ENCODE results near the gene ENPP5.

ENPP5 gene

DNA sequence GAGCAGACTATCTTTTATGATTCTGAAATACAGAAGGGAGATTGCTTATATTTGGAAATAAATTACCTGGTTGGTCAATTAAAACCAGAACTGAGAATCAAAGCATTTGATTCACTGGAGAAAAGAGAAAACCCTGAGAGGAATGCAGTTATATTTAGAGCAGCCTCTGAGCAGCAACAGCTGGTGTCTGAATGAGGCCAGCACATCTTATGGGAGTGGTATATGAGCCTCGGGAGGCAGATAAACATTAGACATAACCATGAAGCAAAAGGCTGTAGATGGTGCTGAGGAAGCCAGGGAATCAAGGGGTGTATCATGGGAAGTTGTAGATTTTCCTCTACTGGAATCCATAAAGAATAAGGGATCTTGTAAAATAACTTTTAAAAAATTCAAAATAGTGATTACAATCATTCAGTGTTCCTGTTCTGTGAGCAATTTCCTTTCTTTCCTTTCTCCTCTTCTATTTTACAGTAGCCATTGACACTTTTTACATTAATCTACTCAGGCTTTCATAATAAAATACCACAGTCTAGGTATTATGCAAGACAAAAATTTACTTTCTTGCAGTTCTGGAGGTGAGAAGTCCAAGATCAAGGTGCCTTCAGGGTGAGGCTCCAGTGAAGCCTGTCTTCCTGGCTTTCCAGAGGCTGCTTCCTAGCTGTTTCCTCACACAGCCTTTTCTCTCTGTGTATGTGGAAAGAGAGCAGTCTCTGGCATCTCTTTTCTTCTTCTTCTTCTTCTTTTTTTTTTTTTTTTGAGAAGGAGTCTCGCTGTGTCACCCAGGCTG is 32.8 kb upstream of the ENPP5 start:
- Histone ChIP-seq H3K4me2 (ENCODE audit: insufficient read depth, low read length, poor library complexity, severe bottlenecking) (no peak overlapping the region), H3K36me3 (replicated peaks in 1 of 2; ENCODE audit: control insufficient read depth in 2 of 2, insufficient read depth in 2 of 2, low read length in 2 of 2) (no peaks in the 10 kb centered on the region), H3K14ac (ENCODE audit: low read length) (no peak overlapping the region), H3K9me3 (replicated peaks in 1 of 2; ENCODE audit: control insufficient read depth in 2 of 2, insufficient read depth in 1 of 2, low read depth in 1 of 2, low read length in 2 of 2) (peaks cover 0 to 2% of the 10 kb centered on the region in 2 donors), H3K9ac (ENCODE audit: low read depth, low read length, poor library complexity) (no peak overlapping the region), H3K27me3 (ENCODE audit: control insufficient read depth in 3 of 3, insufficient read depth in 3 of 3, low read depth in 1 of 3, low read length in 3 of 3) (no peaks in the 10 kb centered on the region), H2BK15ac (ENCODE audit: low read length) (no peak overlapping the region), H3K27ac (replicated peaks; ENCODE audit: low read length) (no peak overlapping the region), H2BK12ac (ENCODE audit: low read length) (no peak overlapping the region), H3K79me1 (ENCODE audit: low read depth, low read length) (no peaks in the 10 kb centered on the region), H4K91ac (ENCODE audit: low read depth, low read length, poor library complexity) (no peak overlapping the region), H2AFZ (ENCODE audit: low read length) (no peak overlapping the region), H3K4me1 (ENCODE audit: control insufficient read depth in 2 of 2, insufficient read depth in 1 of 2, low read depth in 1 of 2, low read length in 2 of 2) (no peaks in the 10 kb centered on the region), H4K8ac (ENCODE audit: low read depth, low read length) (no peak overlapping the region), H2AK5ac (ENCODE audit: low read depth, low read length) (no peak overlapping the region), H3K4me3 (ENCODE audit: low read length in 2 of 2) (no peak overlapping the region), H3K4ac (ENCODE audit: low read length) (no peak overlapping the region), H3K23ac (ENCODE audit: low read depth, low read length, poor library complexity) (no peak overlapping the region), H2BK5ac (ENCODE audit: low read length) (no peak overlapping the region), H2BK120ac (ENCODE audit: low read depth, low read length) (no peak overlapping the region), H3K18ac (ENCODE audit: low read length) (no peak overlapping the region)
- DNase-seq (ENCODE audit: low spot score), result no peak
- WGBS, 2 donors (ENCODE audit: extremely low coverage in 2 of 2, insufficient read length in 2 of 2, insufficient replicate concordance in 1 of 2), result no CpG with 5 or more reads among the region's 2 CpGs

DNA sequence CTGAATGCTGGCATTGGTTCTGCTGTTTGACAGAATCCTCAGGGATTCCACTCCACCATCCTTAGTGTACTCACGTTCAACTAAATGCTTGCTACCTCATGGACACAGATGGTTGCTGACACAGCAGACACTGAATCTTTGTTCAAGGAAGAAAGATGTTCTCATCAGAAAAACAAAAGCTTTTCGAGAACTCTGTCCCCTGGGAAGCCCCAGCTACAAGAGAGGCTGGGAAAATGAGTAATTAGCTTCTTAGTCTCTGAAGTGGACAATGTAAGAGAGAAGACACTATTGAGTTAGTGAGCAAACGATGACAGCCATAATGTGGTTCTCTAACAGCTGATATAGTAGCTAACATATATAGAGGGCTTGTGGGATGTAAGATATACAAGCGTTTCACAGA is 30.9 kb upstream of the ENPP5 start:
- Histone ChIP-seq H4K91ac (ENCODE audit: low read depth, low read length, poor library complexity) (no peak overlapping the region), H2BK12ac (ENCODE audit: low read length) (no peak overlapping the region), H2BK15ac (ENCODE audit: low read length) (no peak overlapping the region), H3K4me2 (ENCODE audit: insufficient read depth, low read length, poor library complexity, severe bottlenecking) (no peak overlapping the region), H2BK5ac (ENCODE audit: low read length) (no peak overlapping the region), H3K4me1 (ENCODE audit: control insufficient read depth in 2 of 2, insufficient read depth in 1 of 2, low read depth in 1 of 2, low read length in 2 of 2) (no peaks in the 10 kb centered on the region), H3K9ac (ENCODE audit: low read depth, low read length, poor library complexity) (no peak overlapping the region), H3K9me3 (replicated peaks in 1 of 2; ENCODE audit: control insufficient read depth in 2 of 2, insufficient read depth in 1 of 2, low read depth in 1 of 2, low read length in 2 of 2) (peaks cover 0 to 2% of the 10 kb centered on the region in 2 donors), H3K79me1 (ENCODE audit: low read depth, low read length) (no peaks in the 10 kb centered on the region), H2AFZ (ENCODE audit: low read length) (no peak overlapping the region), H3K23ac (ENCODE audit: low read depth, low read length, poor library complexity) (no peak overlapping the region), H3K14ac (ENCODE audit: low read length) (no peak overlapping the region), H2BK120ac (ENCODE audit: low read depth, low read length) (no peak overlapping the region), H3K27me3 (ENCODE audit: control insufficient read depth in 3 of 3, insufficient read depth in 3 of 3, low read depth in 1 of 3, low read length in 3 of 3) (no peaks in the 10 kb centered on the region), H3K27ac (replicated peaks; ENCODE audit: low read length) (no peak overlapping the region), H2AK5ac (ENCODE audit: low read depth, low read length) (no peak overlapping the region), H4K8ac (ENCODE audit: low read depth, low read length) (no peak overlapping the region), H3K18ac (ENCODE audit: low read length) (no peak overlapping the region), H3K4me3 (ENCODE audit: low read length in 2 of 2) (no peak overlapping the region), H3K36me3 (replicated peaks in 1 of 2; ENCODE audit: control insufficient read depth in 2 of 2, insufficient read depth in 2 of 2, low read length in 2 of 2) (no peaks in the 10 kb centered on the region), H3K4ac (ENCODE audit: low read length) (no peak overlapping the region)
- DNase-seq (ENCODE audit: low spot score), result no peak
- WGBS, 2 donors (ENCODE audit: extremely low coverage in 2 of 2, insufficient read length in 2 of 2, insufficient replicate concordance in 1 of 2), result no CpG with 5 or more reads among the region's 4 CpGs

DNA sequence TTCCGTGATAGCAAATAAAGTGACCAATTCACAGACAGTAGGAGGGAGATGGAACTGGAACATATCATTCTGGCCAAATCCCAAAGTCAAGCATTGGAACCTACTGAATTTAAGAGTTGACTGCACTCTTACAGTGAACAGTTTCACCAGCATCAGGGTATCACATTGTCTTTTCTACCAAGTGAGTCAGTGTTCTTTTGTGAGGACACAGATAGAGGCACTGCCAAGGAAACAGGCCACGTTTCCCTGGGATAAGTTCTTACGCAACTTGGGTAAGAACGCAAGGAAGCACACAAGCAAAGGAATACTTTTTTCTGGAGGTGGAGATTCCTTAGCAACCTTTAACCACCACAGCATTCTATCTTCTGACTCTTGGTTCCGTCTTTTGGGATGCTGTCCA is 28.6 kb upstream of the ENPP5 start:
- H3K18ac ChIP-seq (ENCODE audit: low read length), result no peak overlapping the region
- no peak overlapping the region for H2BK120ac ChIP-seq (ENCODE audit: low read depth, low read length)
- H3K23ac ChIP-seq (ENCODE audit: low read depth, low read length, poor library complexity), result no peak overlapping the region
- peaks cover 0 to 2% of the 10 kb centered on the region in 2 donors for H3K9me3 ChIP-seq (replicated peaks in 1 of 2; ENCODE audit: control insufficient read depth in 2 of 2, insufficient read depth in 1 of 2, low read depth in 1 of 2, low read length in 2 of 2)
- no peak overlapping the region for H3K4me3 ChIP-seq (ENCODE audit: low read length in 2 of 2)
- H4K91ac ChIP-seq (ENCODE audit: low read depth, low read length, poor library complexity), result no peak overlapping the region
- no peak overlapping the region for H3K4me2 ChIP-seq (ENCODE audit: insufficient read depth, low read length, poor library complexity, severe bottlenecking)
- H3K14ac ChIP-seq (ENCODE audit: low read length), result no peak overlapping the region
- no peaks in the 10 kb centered on the region for H3K36me3 ChIP-seq (replicated peaks in 1 of 2; ENCODE audit: control insufficient read depth in 2 of 2, insufficient read depth in 2 of 2, low read length in 2 of 2)
- no peak overlapping the region for H3K27ac ChIP-seq (replicated peaks; ENCODE audit: low read length)
- H2BK12ac ChIP-seq (ENCODE audit: low read length), result no peak overlapping the region
- no peak overlapping the region for H3K9ac ChIP-seq (ENCODE audit: low read depth, low read length, poor library complexity)
- H3K27me3 ChIP-seq (ENCODE audit: control insufficient read depth in 3 of 3, insufficient read depth in 3 of 3, low read depth in 1 of 3, low read length in 3 of 3), result no peaks in the 10 kb centered on the region
- H2AK5ac ChIP-seq (ENCODE audit: low read depth, low read length), result no peak overlapping the region
- no peak overlapping the region for H4K8ac ChIP-seq (ENCODE audit: low read depth, low read length)
- no peak overlapping the region for H3K4ac ChIP-seq (ENCODE audit: low read length)
- H2BK15ac ChIP-seq (ENCODE audit: low read length), result no peak overlapping the region
- H3K79me1 ChIP-seq (ENCODE audit: low read depth, low read length), result no peaks in the 10 kb centered on the region
- no peak overlapping the region for H2AFZ ChIP-seq (ENCODE audit: low read length)
- DNase-seq (ENCODE audit: low spot score), result no peak
- H2BK5ac ChIP-seq (ENCODE audit: low read length), result no peak overlapping the region
- WGBS, 2 donors (ENCODE audit: extremely low coverage in 2 of 2, insufficient read length in 2 of 2, insufficient replicate concordance in 1 of 2), result no CpG with 5 or more reads among the region's 5 CpGs
- no peaks in the 10 kb centered on the region for H3K4me1 ChIP-seq (ENCODE audit: control insufficient read depth in 2 of 2, insufficient read depth in 1 of 2, low read depth in 1 of 2, low read length in 2 of 2)

DNA sequence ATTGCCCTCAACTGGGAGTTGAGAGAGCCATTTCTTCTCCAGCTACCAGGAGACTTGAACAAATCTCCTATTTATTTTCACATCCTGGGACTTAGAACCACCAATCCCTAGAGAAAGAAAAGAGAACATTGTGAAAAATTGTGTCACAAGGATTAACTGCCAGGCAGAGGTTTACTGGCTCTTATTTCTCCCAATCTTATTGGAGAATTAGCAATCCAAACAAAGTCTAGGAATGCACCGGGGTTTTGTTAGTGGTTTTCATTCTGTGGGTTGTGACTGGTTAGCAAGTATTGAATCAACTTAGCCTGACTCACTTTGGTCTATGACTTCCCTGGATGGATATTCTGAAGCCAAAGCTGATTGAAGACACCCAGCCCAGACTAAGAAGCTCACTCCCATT is 21.2 kb upstream of the ENPP5 start:
- no peak overlapping the region for H3K9ac ChIP-seq (ENCODE audit: low read depth, low read length, poor library complexity)
- H3K4ac ChIP-seq (ENCODE audit: low read length), result no peak overlapping the region
- H3K18ac ChIP-seq (ENCODE audit: low read length), result no peak overlapping the region
- no peak overlapping the region for H3K27ac ChIP-seq (replicated peaks; ENCODE audit: low read length)
- H2BK15ac ChIP-seq (ENCODE audit: low read length), result no peak overlapping the region
- H2BK120ac ChIP-seq (ENCODE audit: low read depth, low read length), result no peak overlapping the region
- no CpG with 5 or more reads among the region's 1 CpG for WGBS, 2 donors (ENCODE audit: extremely low coverage in 2 of 2, insufficient read length in 2 of 2, insufficient replicate concordance in 1 of 2)
- no peak overlapping the region for H4K91ac ChIP-seq (ENCODE audit: low read depth, low read length, poor library complexity)
- H3K27me3 ChIP-seq (ENCODE audit: control insufficient read depth in 3 of 3, insufficient read depth in 3 of 3, low read depth in 1 of 3, low read length in 3 of 3), result no peaks in the 10 kb centered on the region
- no peak overlapping the region for H2BK12ac ChIP-seq (ENCODE audit: low read length)
- H3K79me1 ChIP-seq (ENCODE audit: low read depth, low read length), result no peaks in the 10 kb centered on the region
- H3K4me1 ChIP-seq (ENCODE audit: control insufficient read depth in 2 of 2, insufficient read depth in 1 of 2, low read depth in 1 of 2, low read length in 2 of 2), result no peaks in the 10 kb centered on the region
- no peak overlapping the region for H3K4me2 ChIP-seq (ENCODE audit: insufficient read depth, low read length, poor library complexity, severe bottlenecking)
- no peak overlapping the region for H2AK5ac ChIP-seq (ENCODE audit: low read depth, low read length)
- no peaks in the 10 kb centered on the region for H3K36me3 ChIP-seq (replicated peaks in 1 of 2; ENCODE audit: control insufficient read depth in 2 of 2, insufficient read depth in 2 of 2, low read length in 2 of 2)
- H2BK5ac ChIP-seq (ENCODE audit: low read length), result no peak overlapping the region
- H3K9me3 ChIP-seq (replicated peaks in 1 of 2; ENCODE audit: control insufficient read depth in 2 of 2, insufficient read depth in 1 of 2, low read depth in 1 of 2, low read length in 2 of 2), result no peaks in the 10 kb centered on the region
- H2AFZ ChIP-seq (ENCODE audit: low read length), result no peak overlapping the region
- DNase-seq (ENCODE audit: low spot score), result no peak
- no peak overlapping the region for H3K4me3 ChIP-seq (ENCODE audit: low read length in 2 of 2)
- H3K23ac ChIP-seq (ENCODE audit: low read depth, low read length, poor library complexity), result no peak overlapping the region
- H3K14ac ChIP-seq (ENCODE audit: low read length), result no peak overlapping the region
- H4K8ac ChIP-seq (ENCODE audit: low read depth, low read length), result no peak overlapping the region

Data from neuronal stem cell (in vitro differentiated cells).